Smooth muscle cell (in vitro differentiated cells): ENCODE results near the gene TNFRSF21. TPM values are rescaled to one million over a fixed set of nuclear protein-coding genes. Genes with fewer than 3 reads are reported as not detected.
"Not testable (repeated sequence)": the region's sequence is repeated elsewhere in the genome, so short reads cannot be mapped to it uniquely, and the experiment has no call there.

Experiments used
- DNase-seq: peaks from one replicate; lab custom pipeline; 2025; ENCODE audit not compliant: unreplicated experiment; lab: John Stamatoyannopoulos, UW
- H2AFZ ChIP-seq: fragments of 200-600 bp; sonication (generic); 2 replicates; pipeline ENCODE4 v1.6.0; 2016; ENCODE audit warnings: antibody characterized with exemption, low read depth, mild to moderate bottlenecking
- H3F3A ChIP-seq: fragments of 200-600 bp; sonication (generic); 2 replicates; pipeline ENCODE4 v1.6.0; 2017; ENCODE audit warnings: antibody characterized with exemption, low read depth
- H3K27ac ChIP-seq: fragments of 200-600 bp; sonication (generic); 2 replicates; pipeline ENCODE4 v1.5.1; 2016; ENCODE audit warnings: low read depth, mild to moderate bottlenecking
- H3K27me3 ChIP-seq: fragments of 200-600 bp; sonication (generic); 2 replicates; pipeline ENCODE4 v1.6.1; 2016; ENCODE audit warnings: low read depth, mild to moderate bottlenecking
- H3K36me3 ChIP-seq: fragments of 200-600 bp; sonication (generic); 2 replicates; pipeline ENCODE4 v1.5.1; 2016; ENCODE audit warnings: low read depth
- H3K4me1 ChIP-seq: fragments of 200-600 bp; sonication (generic); 2 replicates; pipeline ENCODE4 v1.5.1; 2016; ENCODE audit warnings: low read depth
- H3K4me2 ChIP-seq: fragments of 200-600 bp; sonication (generic); 2 replicates; pipeline ENCODE4 v1.6.0; 2016; ENCODE audit warnings: mild to moderate bottlenecking
- H3K4me3 ChIP-seq: fragments of 200-600 bp; sonication (generic); 2 replicates; pipeline ENCODE4 v1.5.1; 2016; ENCODE audit warnings: mild to moderate bottlenecking
- H3K79me2 ChIP-seq: fragments of 200-600 bp; sonication (generic); 2 replicates; pipeline ENCODE4 v1.6.0; 2016; ENCODE audit warnings: low read depth, mild to moderate bottlenecking
- H3K9ac ChIP-seq: fragments of 200-600 bp; sonication (generic); 2 replicates; pipeline ENCODE4 v1.6.0; 2016; ENCODE audit warnings: low read depth
- H3K9me3 ChIP-seq: fragments of 200-600 bp; sonication (generic); replicated peaks from 2 replicates; pipeline ENCODE4 v1.5.1; 2016; ENCODE audit warnings: low read depth
- H4K20me1 ChIP-seq: fragments of 200-600 bp; sonication (generic); 2 replicates; pipeline ENCODE4 v1.6.0; 2016; ENCODE audit warnings: low read depth
- CTCF ChIP-seq: fragments of 200-600 bp; sonication (generic); IDR thresholded peaks from 2 replicates; pipeline ENCODE4 v1.5.1; 2017; ENCODE audit warnings: borderline replicate concordance, mild to moderate bottlenecking, antibody characterized with exemption; ENCODE audit not compliant: insufficient read depth, poor library complexity, severe bottlenecking
- WGBS: methylation state at CpG from one replicate; pipeline ENCODE4 v1.1.7; 2016; ENCODE audit warnings: low lambda C conversion rate; 5-methylcytosine and 5-hydroxymethylcytosine counted together
- polyA plus RNA-seq: library from polyadenylated mRNA; unstranded; fragments of >200 nt; fragmentation: Nextera tagmentation; extraction: Ambion mirVana; gene quantifications from 2 replicates; pipeline ENCODE4 v1.2.1, GENCODE V29; 2016
- total RNA-seq: library from RNA; depleted of rRNA; stranded (reverse); fragments of >200 nt; gene quantifications from 2 replicates; pipeline ENCODE4 v1.2.3, GENCODE V29; 2014

TNFRSF21 gene
- total and polyA plus RNA-seq, 2 experiments from 2014 or later = 30.1 to 32.8 TPM

GRCh38 chr6:47319382-47319781 is 9.7 kb upstream of the TNFRSF21 start:
- Histone ChIP-seq H3K9ac (no peak overlapping the region), H3K4me1 (no peaks in the 10 kb centered on the region), H3K36me3 (no peaks in the 10 kb centered on the region), H3K9me3 (no peaks in the 10 kb centered on the region), H2AFZ (no peak overlapping the region), H3K27me3 (no peaks in the 10 kb centered on the region), H3K79me2 (no peaks in the 10 kb centered on the region), H3K4me3 (no peak overlapping the region), H3F3A (no peaks in the 10 kb centered on the region), H4K20me1 (no peaks in the 10 kb centered on the region), H3K4me2 (no peak overlapping the region), H3K27ac (no peak overlapping the region)
- 85% methylated on average over 3 of the region's 3 CpGs for WGBS
- TF ChIP-seq CTCF = no peak
- no peak for DNase-seq

- Histone ChIP-seq H3K4me1 (no peaks in the 10 kb centered on the region), H3K4me2 (no peak overlapping the region), H3K27me3 (no peaks in the 10 kb centered on the region), H4K20me1 (no peaks in the 10 kb centered on the region), H3K9me3 (no peaks in the 10 kb centered on the region), H3K4me3 (no peak overlapping the region), H3K79me2 (no peaks in the 10 kb centered on the region), H2AFZ (no peak overlapping the region), H3K9ac (no peak overlapping the region), H3K27ac (no peak overlapping the region), H3F3A (no peaks in the 10 kb centered on the region), H3K36me3 (no peaks in the 10 kb centered on the region)
- no peak for DNase-seq
- no peak for TF ChIP-seq CTCF
- 90% methylated on average over 3 of the region's 3 CpGs for WGBS
These were observed 8.7 kb upstream of the TNFRSF21 start for GRCh38 chr6:47318236-47318989.

- not testable (repeated sequence) for H3K4me3 ChIP-seq, H3K79me2 ChIP-seq, H3K4me1 ChIP-seq, H3F3A ChIP-seq, DNase-seq, H4K20me1 ChIP-seq, H3K9me3 ChIP-seq, H3K9ac ChIP-seq, H3K27me3 ChIP-seq, H3K27ac ChIP-seq, H3K4me2 ChIP-seq, H2AFZ ChIP-seq, H3K36me3 ChIP-seq
- WGBS = 76% methylated on average over 8 of the region's 8 CpGs
These were observed 5.5 kb upstream of the TNFRSF21 start for GRCh38 chr6:47315181-47315580.

- Histone ChIP-seq H3K27ac (no peak overlapping the region), H3K9me3 (no peaks in the 10 kb centered on the region), H3K36me3 (no peaks in the 10 kb centered on the region), H3K4me2 (peak overlapping the region; percentile 96), H3F3A (no peaks in the 10 kb centered on the region), H4K20me1 (peaks cover 24% of the 10 kb centered on the region), H3K9ac (no peak overlapping the region), H3K4me1 (peaks cover 5% of the 10 kb centered on the region), H3K79me2 (peaks cover 46% of the 10 kb centered on the region), H3K27me3 (no peaks in the 10 kb centered on the region), H3K4me3 (peak overlapping the region; percentile 82), H2AFZ (peak overlapping the region; percentile 79)
- DNase-seq = no peak
- 5% methylated on average over 7 of the region's 7 CpGs for WGBS
- TF ChIP-seq CTCF = no peak
These were observed 401 bp upstream of the TNFRSF21 start for GRCh38 chr6:47310131-47310480.
